DMS79 treated with DMSO at 0.1 percent for 48 hours (cell line): Measurements from ENCODE around the gene BCAS1.
"Not testable (repeated sequence)": the region's sequence is repeated elsewhere in the genome, so short reads cannot be mapped to it uniquely, and the experiment has no call there.

Experiments
- DNase-seq: peaks from one replicate; lab custom pipeline; 2025; lab: John Stamatoyannopoulos, UW

BCAS1 gene

GRCh38 chr20:53941680-53942471 lies 128.5 kb downstream of the BCAS1 start:
- DNase-seq: no peak

GRCh38 chr20:53940907-53941545 lies 129.4 kb downstream of the BCAS1 start:
- DNase-seq: no peak

GRCh38 chr20:53940360-53940702 lies 130.1 kb downstream of the BCAS1 start:
- DNase-seq: no peak

- DNase-seq: peak; percentile 86
Observed at GRCh38 chr20:53939572-53940359, 130.6 kb downstream of the BCAS1 start.

GRCh38 chr20:53939190-53939571 lies 131.2 kb downstream of the BCAS1 start:
- no peak for DNase-seq

- no peak for DNase-seq
Observed at GRCh38 chr20:53938739-53939138, 131.7 kb downstream of the BCAS1 start.

- DNase-seq: no peak
Observed at GRCh38 chr20:53937929-53938367, 132.4 kb downstream of the BCAS1 start.

GRCh38 chr20:53937339-53937741 lies 133.1 kb downstream of the BCAS1 start:
- no peak for DNase-seq

GRCh38 chr20:53935344-53936084 lies 134.9 kb downstream of the BCAS1 start:
- no peak for DNase-seq

- no peak for DNase-seq
Observed at GRCh38 chr20:53934421-53935343, 135.7 kb downstream of the BCAS1 start.

- no peak for DNase-seq
Observed at GRCh38 chr20:53933232-53933846, 137.1 kb downstream of the BCAS1 start.

GRCh38 chr20:53932655-53933192 lies 137.7 kb downstream of the BCAS1 start:
- DNase-seq: not testable (repeated sequence)

GRCh38 chr20:53931597-53931996 lies 138.8 kb downstream of the BCAS1 start:
- no peak for DNase-seq

- DNase-seq: no peak
Observed at GRCh38 chr20:53930651-53931504, 139.5 kb downstream of the BCAS1 start.

GRCh38 chr20:53929974-53930650 lies 140.3 kb downstream of the BCAS1 start:
- no peak for DNase-seq

GRCh38 chr20:53929399-53929798 lies 141.0 kb downstream of the BCAS1 start:
- no peak for DNase-seq

GRCh38 chr20:53927990-53928389 lies 142.4 kb downstream of the BCAS1 start:
- no peak for DNase-seq

GRCh38 chr20:53926428-53927028 lies 143.9 kb downstream of the BCAS1 start:
- DNase-seq: no peak
